Esophagus (tissue), 2 donors: ENCODE measurements around the gene C1orf35. TPM values are rescaled to one million over a fixed set of nuclear protein-coding genes. Genes with fewer than 3 reads are reported as not detected.
A peak's percentile ranks its signal among the peaks of the same experiment; 100 is the strongest.

Experiments used
- H3K27ac ChIP-seq, 2 donors: one replicate each; pipeline ENCODE4 v1.5.1; 2013; ENCODE audit warnings: low read depth in 2 of 2, mild to moderate bottlenecking in 2 of 2, inconsistent platforms in 1 of 2, low read length in 1 of 2, moderate library complexity in 1 of 2
- H3K27me3 ChIP-seq, 2 donors: one replicate each; pipeline ENCODE4 v1.6.1; 2013; ENCODE audit warnings: low read length in 2 of 2, control low read depth in 1 of 2, mild to moderate bottlenecking in 1 of 2; ENCODE audit not compliant: insufficient read depth in 2 of 2, control insufficient read depth in 1 of 2
- H3K36me3 ChIP-seq, 2 donors: one replicate each; pipeline ENCODE4 v1.6.1; 2013; ENCODE audit warnings: low read length in 1 of 2; ENCODE audit not compliant: control insufficient read depth in 2 of 2, insufficient read depth in 2 of 2
- H3K4me1 ChIP-seq, 2 donors: one replicate each; pipeline ENCODE4 v1.6.1; 2013; ENCODE audit warnings: low read length in 1 of 2; ENCODE audit not compliant: control insufficient read depth in 2 of 2, insufficient read depth in 2 of 2
- H3K4me3 ChIP-seq, 2 donors: one replicate each; pipeline ENCODE4 v1.5.1; 2013; ENCODE audit warnings: low read length in 2 of 2, mild to moderate bottlenecking in 2 of 2, low read depth in 1 of 2, moderate library complexity in 1 of 2
- H3K9me3 ChIP-seq, 2 donors: one replicate each; pipeline ENCODE4 v1.6.1; 2013; ENCODE audit warnings: mild to moderate bottlenecking in 2 of 2, low read depth in 1 of 2, low read length in 1 of 2, moderate library complexity in 1 of 2; ENCODE audit not compliant: control insufficient read depth in 2 of 2, insufficient read depth in 1 of 2
- WGBS, 2 donors: extraction: QIAGEN DNeasy Blood & Tissue Kit; methylation state at CpG; one replicate each; pipeline ENCODE4 v1.1.7; 2013; 5-methylcytosine and 5-hydroxymethylcytosine counted together
- polyA plus RNA-seq, 2 donors: library from polyadenylated mRNA; stranded (reverse); fragments of 200-250 nt; gene quantifications; one replicate each; pipeline ENCODE4 v1.2.3, GENCODE V29; 2013
- donor health status: healthy with polysubstance abuse.
- donor health status: Bipolar disorder and iron deficiency.

C1orf35 gene
- polyA plus RNA-seq, 2 donors = 18.4 to 26.0 TPM

DNA sequence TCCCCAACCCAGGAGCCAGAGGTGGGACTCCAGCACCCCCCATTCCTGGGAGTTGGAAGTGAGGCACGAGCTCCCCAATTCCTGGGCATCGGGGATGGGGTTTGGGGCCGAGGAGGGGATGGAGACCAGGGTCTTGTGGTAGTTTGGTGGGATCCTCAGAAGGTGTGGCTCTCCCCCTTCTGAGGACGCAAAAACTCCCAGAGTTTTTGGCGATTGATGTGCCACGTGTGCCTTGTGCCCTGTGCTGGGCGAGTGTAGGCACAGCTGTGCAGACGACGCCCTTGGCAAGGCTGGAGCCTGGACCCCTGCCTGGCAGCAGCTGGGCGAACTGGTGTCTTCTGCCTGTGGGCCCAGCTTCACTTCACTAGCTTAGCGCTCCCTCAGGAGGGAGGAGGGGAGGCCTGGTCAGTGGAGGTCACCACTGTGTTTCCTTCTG lies 39.6 kb upstream of the C1orf35 start:
- H3K27me3 ChIP-seq = no peaks in the 10 kb centered on the region
- 48 to 49% methylated on average over 11 of the region's 11 CpGs for WGBS, 2 donors
- H3K9me3 ChIP-seq = no peaks in the 10 kb centered on the region
- H3K4me1 ChIP-seq = peaks cover 26 to 53% of the 10 kb centered on the region in 2 donors
- H3K4me3 ChIP-seq = peak overlapping the region; percentile 78 to 97
- peak overlapping the region; percentile 99 for H3K27ac ChIP-seq
- peaks cover 9 to 35% of the 10 kb centered on the region in 2 donors for H3K36me3 ChIP-seq

DNA sequence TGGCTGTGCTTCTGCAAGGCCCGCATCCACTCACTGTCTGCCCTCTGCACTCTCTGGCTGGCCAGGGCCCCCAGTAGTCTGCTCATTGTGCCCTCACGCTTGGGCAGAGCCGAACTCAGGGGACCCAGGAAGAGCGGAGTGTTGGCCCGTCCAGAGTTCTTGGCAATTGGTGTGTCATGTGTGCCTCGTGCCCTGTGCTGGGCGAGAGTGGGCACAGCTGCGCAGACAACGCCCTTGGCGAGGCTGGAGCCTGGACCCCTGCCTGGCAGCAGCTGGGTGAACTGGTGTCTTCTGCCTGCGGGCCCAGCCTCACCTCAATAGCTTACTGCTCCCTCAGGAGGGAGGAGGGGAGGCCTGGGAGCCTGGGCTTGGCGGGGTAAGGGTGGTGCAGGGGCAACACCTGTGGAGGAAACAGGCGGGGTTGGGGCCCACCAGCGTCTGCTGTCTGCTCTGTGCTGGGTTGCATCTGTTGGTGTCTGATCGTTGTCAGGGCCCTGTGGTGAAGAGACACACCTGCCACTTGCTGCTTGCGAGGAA lies 39.1 kb upstream of the C1orf35 start:
- no peaks in the 10 kb centered on the region for H3K27me3 ChIP-seq
- H3K4me3 ChIP-seq = peak overlapping the region; percentile 78 to 97
- peaks cover 6 to 30% of the 10 kb centered on the region in 2 donors for H3K36me3 ChIP-seq
- WGBS, 2 donors = 40 to 41% methylated on average over 16 of the region's 16 CpGs
- H3K4me1 ChIP-seq = peaks cover 26 to 52% of the 10 kb centered on the region in 2 donors
- H3K27ac ChIP-seq = peak overlapping the region; percentile 99
- H3K9me3 ChIP-seq = no peaks in the 10 kb centered on the region

DNA sequence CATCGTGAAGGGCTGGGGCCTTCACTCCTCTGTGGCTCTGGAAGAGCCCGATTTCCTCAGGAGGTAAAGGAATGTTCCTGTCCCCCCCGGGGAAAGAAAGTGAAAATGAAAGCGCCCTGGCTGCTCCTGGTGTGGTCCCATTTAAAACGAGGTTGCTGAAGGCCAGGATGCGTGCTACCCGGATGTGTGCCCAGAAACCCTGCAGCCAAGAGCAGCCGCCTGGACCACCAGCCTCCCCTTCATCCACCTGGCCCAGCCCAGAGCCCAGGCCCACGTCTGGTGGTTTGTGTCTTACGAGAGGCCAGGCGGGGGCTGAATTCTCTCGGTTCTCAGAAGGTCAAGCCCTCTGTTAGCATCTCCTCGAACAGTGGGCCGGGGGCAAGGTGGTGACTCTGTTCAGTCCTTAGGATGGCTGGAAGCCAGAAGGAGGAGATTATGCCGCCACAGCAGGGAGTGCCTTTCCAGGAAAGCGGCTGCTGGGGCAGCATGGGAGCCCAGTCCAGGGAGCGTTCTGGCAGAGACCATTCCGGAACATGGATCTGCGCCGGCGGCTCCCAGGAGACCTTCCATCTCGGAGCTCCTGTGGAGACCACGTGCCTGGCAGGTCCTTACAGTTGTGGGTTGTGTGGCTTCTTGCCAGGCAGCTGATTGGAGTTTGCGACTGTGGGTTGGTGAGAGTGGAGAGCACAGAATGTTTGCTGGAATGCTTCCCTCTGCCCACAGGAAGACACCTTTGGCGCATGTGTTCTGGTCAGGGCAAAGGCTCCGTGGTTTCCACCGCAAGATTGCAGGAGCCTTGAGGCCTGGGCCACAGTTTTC lies 38.3 kb upstream of the C1orf35 start:
- 17 to 22% methylated on average over 27 of the region's 27 CpGs for WGBS, 2 donors
- peaks cover 26 to 45% of the 10 kb centered on the region in 2 donors for H3K4me1 ChIP-seq

DNA sequence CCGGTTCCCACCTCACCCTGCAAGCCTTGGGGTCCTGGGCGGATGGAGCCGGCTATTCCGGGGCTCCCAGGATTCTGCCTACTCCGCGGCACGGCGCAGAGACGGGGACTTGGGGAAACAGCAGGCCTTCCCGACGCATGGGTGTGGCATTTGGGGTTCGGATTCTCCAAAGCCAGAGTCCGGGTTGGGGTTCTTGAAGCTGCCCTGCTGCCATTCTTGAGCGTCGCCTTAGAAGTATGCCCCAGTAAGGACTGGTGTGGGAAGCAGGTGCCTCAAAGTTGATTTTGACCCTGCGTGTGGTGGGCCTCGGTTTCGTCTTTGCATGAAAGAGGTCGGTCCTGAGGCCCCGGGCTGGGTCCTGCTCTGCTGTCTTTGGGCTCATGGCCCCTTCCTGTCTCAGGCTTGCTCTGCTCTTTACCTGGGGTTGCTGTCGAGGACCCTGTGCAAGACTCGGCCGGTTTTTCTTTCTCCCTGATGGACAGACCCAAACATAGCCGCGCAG lies 37.6 kb upstream of the C1orf35 start:
- no peaks in the 10 kb centered on the region for H3K27me3 ChIP-seq
- peaks cover 4 to 15% of the 10 kb centered on the region in 2 donors for H3K36me3 ChIP-seq
- no peaks in the 10 kb centered on the region for H3K9me3 ChIP-seq
- WGBS, 2 donors = 2 to 3% methylated on average over 25 of the region's 25 CpGs
- peak overlapping the region; percentile 78 to 97 for H3K4me3 ChIP-seq
- H3K27ac ChIP-seq = peak overlapping the region; percentile 99
- peaks cover 24 to 41% of the 10 kb centered on the region in 2 donors for H3K4me1 ChIP-seq

More for the DNA sequence above, 38.3 kb upstream of the C1orf35 start:
- H3K36me3 ChIP-seq = peaks cover 6 to 22% of the 10 kb centered on the region in 2 donors
- H3K27me3 ChIP-seq = no peaks in the 10 kb centered on the region
- peak overlapping the region; percentile 99 for H3K27ac ChIP-seq
- no peaks in the 10 kb centered on the region for H3K9me3 ChIP-seq
- H3K4me3 ChIP-seq = peak overlapping the region; percentile 78 to 97

DNA sequence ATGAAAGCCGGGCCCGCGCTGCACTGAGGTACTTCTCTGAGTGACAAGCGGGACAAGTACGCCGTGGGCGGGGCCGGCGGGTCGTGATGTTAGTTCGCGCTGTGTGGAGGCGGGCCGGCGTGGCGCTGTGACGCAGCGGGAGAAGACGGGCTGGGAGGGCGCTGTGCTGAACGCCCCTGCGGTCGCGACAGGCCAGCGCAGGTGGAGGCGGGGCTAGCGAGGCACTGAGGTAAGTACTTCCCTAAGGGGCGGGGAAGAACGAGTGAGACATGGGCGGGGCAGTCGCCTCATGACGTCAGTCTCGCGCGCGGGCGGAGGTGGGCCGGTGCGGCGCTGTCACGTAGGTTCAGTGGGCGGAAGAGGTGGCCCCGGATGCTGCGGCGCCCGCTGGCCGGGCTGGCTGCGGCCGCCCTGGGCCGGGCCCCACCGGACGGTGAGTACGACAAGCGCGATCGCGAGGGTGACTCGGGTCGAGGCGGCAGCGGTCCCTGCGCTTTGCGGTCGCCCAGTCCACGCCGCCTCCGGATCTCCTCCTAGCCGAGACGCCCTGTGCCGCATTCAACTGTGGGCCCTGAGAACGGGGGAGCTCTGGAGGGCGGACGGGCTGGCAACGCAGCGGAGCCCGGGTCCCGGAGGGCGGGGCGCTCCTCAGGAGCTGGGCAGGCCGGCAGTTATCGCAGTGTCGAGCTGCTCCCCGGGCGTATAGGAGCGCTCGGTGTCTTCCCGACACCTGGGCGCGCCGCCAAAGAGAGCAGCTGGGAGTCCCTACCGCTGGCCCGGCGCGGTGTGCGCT lies 37.0 kb upstream of the C1orf35 start, which contains the start of gene GUK1:
Gene GUK1 (plus strand): TSS at position 349 of the 793 bp plus-strand sequence. CDS start 24 bp downstream, at position 373.
- no peaks in the 10 kb centered on the region for H3K9me3 ChIP-seq
- 0% methylated on average over 85 to 95 of the region's 95 CpGs for WGBS, 2 donors
- H3K36me3 ChIP-seq = peaks cover 0 to 10% of the 10 kb centered on the region in 2 donors
- peak within 1 kb of the TSS; percentile 78 to 97 for H3K4me3 ChIP-seq
- peak within 1 kb of the TSS; percentile 99 for H3K27ac ChIP-seq
- H3K27me3 ChIP-seq = no peaks in the 10 kb centered on the region
- H3K4me1 ChIP-seq = peaks cover 23 to 38% of the 10 kb centered on the region in 2 donors

DNA sequence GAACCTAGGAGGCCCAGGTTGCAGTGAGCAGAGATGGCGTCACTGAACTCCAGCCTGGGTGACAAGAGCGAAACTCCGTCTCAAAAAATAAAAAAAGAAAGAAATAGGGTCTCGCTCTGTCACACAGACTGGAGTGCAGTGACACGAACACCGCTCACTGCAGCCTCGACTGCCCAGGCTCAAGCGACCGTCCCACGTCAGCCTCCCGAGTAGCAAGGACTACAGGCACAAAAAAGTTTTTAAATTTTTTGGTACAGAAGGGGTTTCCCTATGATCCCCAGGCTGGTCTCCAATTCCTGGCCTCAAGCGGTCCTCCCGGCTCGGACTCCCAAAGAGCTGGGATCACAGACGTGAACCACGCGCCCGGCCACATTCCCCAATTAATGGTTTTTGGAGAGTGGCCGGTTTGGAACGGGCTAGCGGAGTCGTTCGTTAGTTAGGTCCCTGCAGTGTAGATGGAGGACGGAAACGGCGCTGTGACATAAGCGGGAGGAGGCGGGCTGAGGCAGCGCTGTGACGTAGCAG lies 36.3 kb upstream of the C1orf35 start:
- H3K4me3 ChIP-seq = peak overlapping the region; percentile 59 to 97
- no peaks in the 10 kb centered on the region for H3K9me3 ChIP-seq
- H3K27me3 ChIP-seq = no peaks in the 10 kb centered on the region
- H3K4me1 ChIP-seq = peaks cover 23 to 31% of the 10 kb centered on the region in 2 donors
- peaks cover 0 to 7% of the 10 kb centered on the region in 2 donors for H3K36me3 ChIP-seq
- 25% methylated on average over 30 of the region's 30 CpGs for WGBS, 2 donors
- H3K27ac ChIP-seq = peak overlapping the region; percentile 99

DNA sequence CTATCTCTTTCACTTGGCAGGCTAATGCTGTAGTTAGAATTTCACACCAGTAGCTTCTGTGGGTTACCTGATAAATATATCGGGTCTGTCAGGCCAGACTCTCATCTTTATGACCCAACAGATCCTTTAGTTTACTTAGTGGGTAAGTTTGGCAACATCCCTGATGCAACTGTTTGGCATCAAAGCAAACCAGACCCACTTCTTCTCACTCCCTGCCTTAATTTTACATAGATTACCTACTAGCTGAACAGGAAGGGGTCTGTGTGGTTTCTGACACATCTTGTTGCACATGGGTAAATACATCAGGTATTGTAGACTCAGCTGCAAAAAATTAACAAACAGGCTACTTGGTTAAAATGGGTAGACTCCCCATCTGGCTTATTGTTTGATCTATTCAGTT lies 33.8 kb upstream of the C1orf35 start:
- Histone ChIP-seq H3K9me3 (no peaks in the 10 kb centered on the region), H3K27me3 (no peaks in the 10 kb centered on the region), H3K4me1 (peaks cover 6 to 9% of the 10 kb centered on the region in 2 donors), H3K4me3 (no peak overlapping the region), H3K36me3 (peaks cover 0 to 4% of the 10 kb centered on the region in 2 donors), H3K27ac (no peak overlapping the region)
- WGBS, 2 donors = 40 to 55% methylated on average over 1 of the region's 1 CpG

DNA sequence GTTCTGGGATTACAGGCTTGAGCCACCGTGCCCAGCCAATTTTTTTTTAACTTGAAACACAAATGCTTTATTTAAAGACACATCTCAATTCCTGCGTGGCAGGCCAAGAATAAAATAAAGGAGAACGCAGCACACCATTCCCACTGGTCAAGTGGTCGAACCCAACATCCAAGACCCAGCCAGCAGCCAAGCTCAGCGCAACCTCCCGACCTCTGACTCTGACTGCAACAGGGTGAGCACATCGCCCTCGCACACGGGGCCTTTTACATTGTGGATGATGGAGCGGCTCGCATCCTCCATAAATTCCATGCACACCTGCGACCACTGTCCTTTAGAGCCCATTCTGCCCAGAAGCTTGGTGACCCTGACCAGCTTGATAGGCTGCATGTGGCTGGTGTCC lies 31.5 kb upstream of the C1orf35 start:
- no peak overlapping the region for H3K27ac ChIP-seq
- H3K4me1 ChIP-seq = no peaks in the 10 kb centered on the region
- no peaks in the 10 kb centered on the region for H3K9me3 ChIP-seq
- H3K4me3 ChIP-seq = no peak overlapping the region
- H3K27me3 ChIP-seq = no peaks in the 10 kb centered on the region
- no peaks in the 10 kb centered on the region for H3K36me3 ChIP-seq
- 87 to 88% methylated on average over 12 of the region's 12 CpGs for WGBS, 2 donors

DNA sequence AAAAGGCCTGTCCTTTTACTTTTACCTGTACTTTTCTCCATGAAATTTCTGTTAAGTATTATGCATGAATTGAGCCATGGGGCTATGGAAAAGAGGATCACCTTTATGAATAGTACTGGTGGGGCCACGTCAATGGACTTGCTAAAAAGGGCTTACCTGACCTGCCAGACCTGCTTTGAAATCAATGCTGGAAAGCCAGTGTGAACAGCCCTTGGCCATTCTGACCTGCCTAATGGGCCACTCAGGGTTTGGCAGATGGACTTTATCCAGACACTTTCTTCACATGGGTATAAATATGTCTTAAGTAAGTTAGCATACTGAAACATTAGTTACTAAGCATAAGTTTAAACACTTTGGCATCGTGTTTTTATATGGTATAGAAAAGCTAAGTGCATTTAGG lies 28.6 kb upstream of the C1orf35 start:
- H3K4me3 ChIP-seq = no peak overlapping the region
- H3K27ac ChIP-seq = peak overlapping the region; percentile 61 to 66
- no peaks in the 10 kb centered on the region for H3K4me1 ChIP-seq
- H3K27me3 ChIP-seq = no peaks in the 10 kb centered on the region
- 63% methylated on average over 2 of the region's 2 CpGs for WGBS, 2 donors
- H3K36me3 ChIP-seq = no peaks in the 10 kb centered on the region
- no peaks in the 10 kb centered on the region for H3K9me3 ChIP-seq
